ENCODE results near the gene CLCN6. TPM values are rescaled to one million over a fixed set of nuclear protein-coding genes. Genes with fewer than 3 reads are reported as not detected.

Gene CLCN6
- total RNA-seq, 4 donors from 2014 or later, result 24.3 to 30.3 (median 25.6) TPM

DNA sequence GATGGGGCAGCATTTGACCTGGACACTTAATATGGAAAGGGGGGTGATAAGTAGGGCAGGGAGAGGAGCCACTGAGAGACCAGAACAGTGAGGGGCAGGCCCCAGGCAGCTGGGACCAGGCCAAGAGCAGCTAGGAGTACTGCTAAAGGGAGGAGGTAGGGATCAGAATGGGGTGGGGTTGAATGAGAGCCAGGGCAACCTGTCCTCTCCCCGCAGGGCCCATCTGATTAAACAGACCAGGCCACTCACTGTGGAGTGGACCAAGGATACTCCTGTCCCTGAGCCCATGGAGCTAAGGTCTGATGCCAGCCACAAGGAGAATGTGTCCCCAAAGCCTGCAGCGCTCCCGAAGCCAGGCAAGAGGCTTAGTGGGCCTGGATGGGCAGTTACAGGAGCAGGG, 41.9 kb upstream of the CLCN6 start:
- Histone ChIP-seq H3K27me3 (peaks cover 0 to 41% of the 10 kb centered on the region in 2 donors), H3K9me3 (no peaks in the 10 kb centered on the region), H3K4me3 (no peak overlapping the region), H3K4me1 (peaks cover 0 to 9% (median 0%) of the 10 kb centered on the region in 4 donors), H3K36me3 (no peaks in the 10 kb centered on the region), H3K27ac (no peak overlapping the region)
- no peak for TF ChIP-seq POLR2A (IDR thresholded peaks at IDR 0.05)
- TF ChIP-seq, protein P1, sequence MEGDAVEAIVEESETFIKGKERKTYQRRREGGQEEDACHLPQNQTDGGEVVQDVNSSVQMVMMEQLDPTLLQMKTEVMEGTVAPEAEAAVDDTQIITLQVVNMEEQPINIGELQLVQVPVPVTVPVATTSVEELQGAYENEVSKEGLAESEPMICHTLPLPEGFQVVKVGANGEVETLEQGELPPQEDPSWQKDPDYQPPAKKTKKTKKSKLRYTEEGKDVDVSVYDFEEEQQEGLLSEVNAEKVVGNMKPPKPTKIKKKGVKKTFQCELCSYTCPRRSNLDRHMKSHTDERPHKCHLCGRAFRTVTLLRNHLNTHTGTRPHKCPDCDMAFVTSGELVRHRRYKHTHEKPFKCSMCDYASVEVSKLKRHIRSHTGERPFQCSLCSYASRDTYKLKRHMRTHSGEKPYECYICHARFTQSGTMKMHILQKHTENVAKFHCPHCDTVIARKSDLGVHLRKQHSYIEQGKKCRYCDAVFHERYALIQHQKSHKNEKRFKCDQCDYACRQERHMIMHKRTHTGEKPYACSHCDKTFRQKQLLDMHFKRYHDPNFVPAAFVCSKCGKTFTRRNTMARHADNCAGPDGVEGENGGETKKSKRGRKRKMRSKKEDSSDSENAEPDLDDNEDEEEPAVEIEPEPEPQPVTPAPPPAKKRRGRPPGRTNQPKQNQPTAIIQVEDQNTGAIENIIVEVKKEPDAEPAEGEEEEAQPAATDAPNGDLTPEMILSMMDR (IDR thresholded peaks at IDR 0.05), result no peak
- TF ChIP-seq EP300 (IDR thresholded peaks at IDR 0.05), result no peak
- WGBS, 2 donors, result 71 to 73% methylated on average over 3 of the region's 3 CpGs
- DNase-seq (ENCODE audit: low spot score in 2 of 2), result no peak

DNA sequence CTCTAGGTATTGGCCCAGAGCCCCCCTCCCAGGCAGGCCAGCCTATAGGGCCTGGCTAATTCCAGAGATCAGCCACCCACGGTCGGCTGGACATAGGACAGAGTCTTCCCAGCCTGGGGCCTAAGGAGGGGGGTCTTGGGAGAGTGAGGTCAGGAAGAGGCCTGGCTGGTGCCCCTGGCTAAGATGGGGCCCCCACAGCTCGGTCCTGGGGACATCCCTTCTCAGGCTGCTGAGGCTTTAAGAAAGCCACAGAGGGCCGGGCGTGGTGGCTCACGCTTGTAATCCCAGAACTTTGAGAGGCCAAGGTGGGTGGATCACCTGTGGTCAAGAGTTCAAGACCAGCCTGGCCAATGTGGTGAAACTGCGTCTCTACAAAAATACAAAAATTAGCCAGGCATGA, 41.5 kb upstream of the CLCN6 start:
- H3K27me3 ChIP-seq, result peaks cover 0 to 41% of the 10 kb centered on the region in 2 donors
- no peak for DNase-seq (ENCODE audit: low spot score in 2 of 2)
- H3K27ac ChIP-seq, result no peak overlapping the region
- no peaks in the 10 kb centered on the region for H3K9me3 ChIP-seq
- H3K36me3 ChIP-seq, result no peaks in the 10 kb centered on the region
- TF ChIP-seq EP300 (IDR thresholded peaks at IDR 0.05) (no peak), POLR2A (IDR thresholded peaks at IDR 0.05) (no peak)
- TF ChIP-seq, protein P1 (IDR thresholded peaks at IDR 0.05), result no peak
- 70 to 77% methylated on average over 3 to 7 of the region's 7 CpGs for WGBS, 2 donors
- no peak overlapping the region for H3K4me3 ChIP-seq
- peaks cover 0 to 9% (median 0%) of the 10 kb centered on the region in 4 donors for H3K4me1 ChIP-seq

DNA sequence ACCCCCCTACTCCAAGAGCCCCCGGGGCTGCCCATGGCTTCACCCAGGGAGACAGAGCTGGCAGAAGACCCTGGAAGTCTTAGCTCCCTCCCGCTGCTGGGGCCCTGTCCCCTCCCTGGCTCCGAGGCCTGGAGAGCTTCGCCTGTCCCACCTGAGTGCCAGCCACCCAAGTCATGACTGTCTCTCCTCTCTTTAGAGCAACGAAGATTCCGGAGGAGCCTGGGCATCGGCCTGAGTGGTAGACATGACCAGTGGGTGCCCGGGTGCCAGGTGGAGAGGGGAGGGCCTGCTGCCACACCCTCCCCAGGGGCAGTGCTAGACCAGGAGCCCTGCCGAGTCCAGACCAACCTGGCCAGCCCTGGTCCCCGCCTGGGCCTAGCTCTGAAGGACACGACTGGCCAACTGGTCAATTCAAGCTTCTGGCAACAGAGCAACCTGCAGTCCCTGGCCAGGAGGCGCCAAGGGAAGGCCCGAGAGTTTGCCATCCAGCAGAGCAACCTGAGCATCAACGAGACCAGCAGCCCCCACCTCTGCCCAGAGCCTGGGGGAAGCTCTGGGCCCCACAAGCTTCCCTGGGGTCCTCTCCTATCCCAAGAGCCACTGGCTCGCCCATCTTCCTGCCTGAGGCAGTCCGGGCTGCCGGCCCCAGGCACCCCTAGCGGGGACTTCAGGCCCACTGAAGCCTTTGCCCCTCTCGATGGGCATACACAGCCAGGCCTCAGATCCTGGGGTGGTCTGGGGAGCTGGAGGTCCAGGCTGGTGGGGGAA, 40.1 kb upstream of the CLCN6 start:
- DNase-seq (ENCODE audit: low spot score in 2 of 2), result no peak
- no peak overlapping the region for H3K27ac ChIP-seq
- 88 to 89% methylated on average over 11 to 14 of the region's 19 CpGs for WGBS, 2 donors
- TF ChIP-seq, protein P1 (IDR thresholded peaks at IDR 0.05), result no peak
- TF ChIP-seq POLR2A (IDR thresholded peaks at IDR 0.05) (no peak), EP300 (IDR thresholded peaks at IDR 0.05) (no peak)
- no peaks in the 10 kb centered on the region for H3K36me3 ChIP-seq
- peaks cover 0 to 9% (median 0%) of the 10 kb centered on the region in 4 donors for H3K4me1 ChIP-seq
- no peak overlapping the region for H3K4me3 ChIP-seq
- peaks cover 0 to 41% of the 10 kb centered on the region in 2 donors for H3K27me3 ChIP-seq
- no peaks in the 10 kb centered on the region for H3K9me3 ChIP-seq

DNA sequence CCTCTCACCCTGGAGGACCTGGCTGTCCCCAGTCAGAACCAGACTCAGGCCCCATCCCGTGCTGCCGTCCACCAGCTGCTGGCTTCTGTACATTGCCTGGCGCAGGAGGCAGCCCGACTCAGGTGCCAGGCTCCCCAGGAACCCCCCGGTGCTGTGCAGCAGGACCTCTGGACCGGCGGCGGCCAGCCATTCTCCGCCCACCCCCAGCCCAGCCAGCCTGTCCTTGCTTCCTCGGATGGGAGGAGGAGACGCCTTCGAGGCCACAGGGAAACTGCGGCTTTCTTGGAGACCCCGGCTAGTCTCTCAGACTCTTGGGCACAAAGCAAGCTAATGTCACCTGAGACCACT, 39.6 kb upstream of the CLCN6 start:
- no peaks in the 10 kb centered on the region for H3K36me3 ChIP-seq
- H3K4me1 ChIP-seq, result peaks cover 0 to 9% (median 0%) of the 10 kb centered on the region in 4 donors
- TF ChIP-seq, protein P1 (IDR thresholded peaks at IDR 0.05), result no peak
- no peak for TF ChIP-seq POLR2A (IDR thresholded peaks at IDR 0.05)
- TF ChIP-seq EP300 (IDR thresholded peaks at IDR 0.05), result no peak
- H3K4me3 ChIP-seq, result no peak overlapping the region
- no peaks in the 10 kb centered on the region for H3K9me3 ChIP-seq
- no peak for DNase-seq (ENCODE audit: low spot score in 2 of 2)
- H3K27ac ChIP-seq, result no peak overlapping the region
- WGBS, 2 donors, result 71% methylated on average over 12 of the region's 14 CpGs; no CpG with 5 or more reads in 1 of the 2 donors
- peaks cover 0 to 38% of the 10 kb centered on the region in 2 donors for H3K27me3 ChIP-seq

DNA sequence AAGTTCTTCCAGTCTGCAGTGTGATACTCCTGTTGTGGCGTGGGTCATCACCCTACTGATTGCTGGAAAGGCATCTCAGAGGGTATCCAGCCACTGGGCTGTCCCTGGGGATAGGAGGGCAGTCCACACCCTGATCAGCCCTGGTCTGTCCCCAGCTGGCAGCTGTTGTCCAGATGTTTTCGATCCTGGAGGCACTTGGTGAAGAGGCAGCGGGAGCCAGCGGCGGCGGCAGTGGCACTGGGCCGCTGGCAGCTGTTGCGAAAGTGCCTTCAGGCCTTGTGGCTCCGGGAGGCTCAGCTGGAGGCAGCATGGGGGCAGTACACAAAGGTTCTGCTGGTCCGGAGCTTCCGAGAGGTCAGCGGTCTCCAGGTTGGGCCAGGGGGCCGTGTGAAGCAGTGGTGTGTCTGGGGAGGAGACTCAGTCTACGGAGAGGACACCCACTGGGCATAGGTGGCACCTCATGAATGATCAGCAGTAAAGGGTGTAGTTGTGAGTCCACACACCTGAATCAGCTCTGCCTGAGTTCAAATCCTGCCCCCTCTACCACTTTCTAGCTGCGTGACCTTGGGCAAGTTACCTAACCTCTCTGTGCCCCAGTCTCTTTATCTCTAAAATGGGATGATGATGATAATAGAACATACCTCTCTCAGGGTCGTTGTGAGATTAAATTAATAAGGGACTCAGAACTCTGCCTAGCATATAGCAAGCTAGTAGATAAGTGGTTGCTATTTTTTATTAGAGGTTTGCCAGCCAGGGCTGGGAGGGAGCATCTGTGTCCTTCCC, 37.9 kb upstream of the CLCN6 start:
- Histone ChIP-seq H3K4me1 (no peaks in the 10 kb centered on the region), H3K9me3 (no peaks in the 10 kb centered on the region), H3K27me3 (peaks cover 0 to 21% of the 10 kb centered on the region in 2 donors), H3K27ac (no peak overlapping the region), H3K4me3 (no peak overlapping the region), H3K36me3 (no peaks in the 10 kb centered on the region)
- TF ChIP-seq POLR2A (IDR thresholded peaks at IDR 0.05), result no peak
- no peak for TF ChIP-seq EP300 (IDR thresholded peaks at IDR 0.05)
- TF ChIP-seq, protein P1 (IDR thresholded peaks at IDR 0.05), result no peak
- no peak for DNase-seq (ENCODE audit: low spot score in 2 of 2)
- whole genome bisulfite sequencing, 2 donors, result 73 to 80% methylated on average over 15 to 16 of the region's 16 CpGs
